ENCODE measurements around the gene ALS2CL. TPM values are rescaled to one million over a fixed set of nuclear protein-coding genes. Genes with fewer than 3 reads are reported as not detected.
A peak's percentile ranks its signal among the peaks of the same experiment; 100 is the strongest.

Gene ALS2CL
- total RNA-seq, 1 experiment from 2014 or later, result 16.4 TPM

DNA sequence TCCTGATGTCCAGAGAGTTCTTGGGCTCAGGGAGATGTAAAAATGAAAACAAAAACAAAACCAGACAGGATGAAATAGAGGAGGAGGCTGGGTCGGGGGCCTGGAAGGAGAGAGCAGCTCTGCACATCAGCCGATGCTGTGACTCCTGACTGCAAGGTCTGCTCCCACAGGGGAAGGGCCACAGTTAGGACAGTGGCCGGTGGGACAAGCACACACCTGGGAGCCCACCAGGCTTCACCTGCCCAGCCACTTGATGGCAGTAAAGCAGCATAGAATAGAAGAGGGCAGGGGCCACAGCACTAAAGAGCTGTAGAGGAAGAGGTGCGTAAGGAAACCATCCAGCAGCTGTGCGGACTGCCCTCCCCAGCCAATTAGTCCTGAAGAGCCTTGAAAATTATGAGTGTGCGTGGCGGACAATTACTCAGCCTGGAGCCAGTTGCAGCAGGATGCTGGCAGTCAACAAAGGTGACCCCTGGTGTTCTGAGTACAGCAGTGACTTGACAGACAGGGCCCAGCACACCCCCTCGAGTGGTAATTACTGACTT lies 29.8 kb downstream of the ALS2CL start:
- no peak overlapping the region for H3K9ac ChIP-seq (ENCODE audit: low read length)
- H3K9me3 ChIP-seq (ENCODE audit: control insufficient read depth in 1 of 2, insufficient read depth in 1 of 2, low read depth in 1 of 2, low read length in 2 of 2), result no peaks in the 10 kb centered on the region
- no peak overlapping the region for H3K4me3 ChIP-seq (replicated peaks in 1 of 2; ENCODE audit: low read depth in 1 of 2, low read length in 2 of 2)
- no TSS peak for BruUV-seq (replicated peaks)
- no peak overlapping the region for H3K4me2 ChIP-seq (ENCODE audit: low read length)
- no peak overlapping the region for H2AFZ ChIP-seq (ENCODE audit: low read depth, low read length, poor library complexity, severe bottlenecking)
- intact Hi-C loops (cut with micrococcal nuclease), result loop anchor here (1.0 kb wide), 2 partner anchors 232 to 246 kb away; no protein-coding TSS in a partner anchor
- POLR2A ChIA-PET, result interaction anchor here (0.6 kb wide), 1 partner anchor 1063 kb away, joined by 3 read pairs; no protein-coding TSS in a partner anchor
- H4K20me1 ChIP-seq (ENCODE audit: insufficient read depth), result no peaks in the 10 kb centered on the region
- DNase-seq (ENCODE audit: low read depth, low spot score), result no peak
- H3K79me2 ChIP-seq (ENCODE audit: insufficient read depth, low read length), result no peaks in the 10 kb centered on the region
- CTCF ChIA-PET, result interaction anchor here (0.6 to 1.1 kb wide), 6 partner anchors 30 to 660 kb away, joined by 3 to 9 read pairs (median 4); partner anchors contain the start of gene ALS2CL
- H3K27me3 ChIP-seq (ENCODE audit: insufficient read depth, low read length), result no peaks in the 10 kb centered on the region
- no peak overlapping the region for H3K27ac ChIP-seq (ENCODE audit: low read depth, low read length)
- RAD21 ChIA-PET (ENCODE audit: low non-redundant PET in 1 of 2, low total read pairs in 2 of 2, uncharacterized antibody in 2 of 2, unreplicated experiment in 2 of 2), result interaction anchor here in 1 of 2 experiments (0.7 kb wide), 1 partner anchor 39 kb away, joined by 3 read pairs; no protein-coding TSS in a partner anchor
- peaks cover 5 to 9% of the 10 kb centered on the region in 2 experiments; a peak in 3 of 4 replicates for H3K4me1 ChIP-seq (ENCODE audit: control insufficient read depth in 1 of 2, insufficient read depth in 2 of 2, low read length in 2 of 2)
- no peaks in the 10 kb centered on the region for H3K36me3 ChIP-seq (ENCODE audit: control insufficient read depth in 1 of 2, insufficient read depth in 2 of 2, low read length in 2 of 2)
- peak; percentile 77 for ATAC-seq
- TF ChIP-seq CTCF (IDR thresholded peaks at IDR 0.05 in 2 of 3, conservative IDR thresholded peaks at IDR 0.05 in 1 of 3; ENCODE audit: borderline replicate concordance in 1 of 3, insufficient read depth in 1 of 3, low read depth in 2 of 3, low read length in 2 of 3), result peak; percentile 46 to 81 (median 55)
- peak; percentile 76 for TF ChIP-seq RAD21 (IDR thresholded peaks at IDR 0.05; ENCODE audit: low read depth)
- no peak for TF ChIP-seq ZFX (IDR thresholded peaks at IDR 0.05)
- H3K9me2 ChIP-seq (ENCODE audit: insufficient read depth), result no peaks in the 10 kb centered on the region

DNA sequence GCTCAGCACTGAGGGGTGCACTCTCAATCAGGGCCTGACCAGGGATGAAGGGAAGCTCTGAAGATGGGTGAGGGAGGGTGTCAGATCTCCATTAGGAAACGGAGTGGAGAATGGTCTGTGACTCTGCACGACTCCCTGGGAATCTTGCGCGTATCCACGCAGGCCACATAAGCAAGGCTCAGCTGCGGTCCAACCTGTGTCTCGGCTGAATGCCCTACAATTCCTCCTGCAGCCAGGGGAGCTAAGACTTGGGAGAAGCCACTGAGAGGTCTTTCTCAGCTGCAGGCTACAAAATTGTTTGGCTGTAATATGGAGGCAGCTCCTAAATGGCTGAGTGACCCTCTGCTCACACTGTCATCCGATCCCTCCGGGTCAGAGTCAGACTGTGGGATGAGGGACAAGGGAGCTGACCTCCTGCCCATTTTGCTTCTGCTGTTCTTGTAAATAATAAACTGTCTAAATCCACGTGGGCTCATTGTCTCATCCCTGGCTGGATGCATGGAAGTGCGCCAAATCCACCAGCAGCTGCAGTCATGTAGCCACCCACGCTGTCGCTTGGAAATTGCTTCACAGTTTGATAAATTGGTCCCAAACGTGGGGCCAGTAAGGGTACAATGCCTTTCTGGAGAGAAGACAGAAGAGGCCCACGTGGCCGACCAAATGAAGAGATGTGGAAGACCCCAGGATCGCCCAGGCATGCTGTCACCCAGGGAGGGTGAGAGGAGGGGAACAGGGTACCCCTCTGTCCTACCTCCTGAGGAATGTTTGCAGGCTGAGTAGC lies 30.5 kb downstream of the ALS2CL start:
- ATAC-seq (no peak), DNase-seq (ENCODE audit: low read depth, low spot score) (no peak)
- no peaks in the 10 kb centered on the region for H3K79me2 ChIP-seq (ENCODE audit: insufficient read depth, low read length)
- CTCF ChIA-PET, result interaction anchor here (1.0 kb wide), 1 partner anchor 34 kb away, joined by 3 read pairs; no protein-coding TSS in a partner anchor
- TF ChIP-seq EGR1 (IDR thresholded peaks at IDR 0.05; ENCODE audit: low read depth) (no peak), POLR2A (IDR thresholded peaks at IDR 0.05; ENCODE audit: borderline replicate concordance, extremely low read depth, insufficient read depth, insufficient read length) (no peak), MAX (IDR thresholded peaks at IDR 0.05) (no peak), CTCF (IDR thresholded peaks at IDR 0.05 in 2 of 3, conservative IDR thresholded peaks at IDR 0.05 in 1 of 3; ENCODE audit: borderline replicate concordance in 1 of 3, insufficient read depth in 1 of 3, low read depth in 2 of 3, low read length in 2 of 3) (no peak), POLR2AphosphoS5 (IDR thresholded peaks at IDR 0.05; ENCODE audit: low read depth, low read length) (no peak), CBX3 (IDR thresholded peaks at IDR 0.05; ENCODE audit: low read depth) (no peak), EZH2 (IDR thresholded peaks at IDR 0.05) (no peak), YY1 (IDR thresholded peaks at IDR 0.05; ENCODE audit: extremely low read depth, insufficient replicate concordance, low read depth, low read length) (no peak)
- no TSS peak for BruUV-seq (replicated peaks)
- H3K27me3 ChIP-seq (ENCODE audit: insufficient read depth, low read length), result no peaks in the 10 kb centered on the region
- H2AFZ ChIP-seq (ENCODE audit: low read depth, low read length, poor library complexity, severe bottlenecking), result no peak overlapping the region
- no peaks in the 10 kb centered on the region for H3K9me2 ChIP-seq (ENCODE audit: insufficient read depth)
- H3K4me3 ChIP-seq (replicated peaks in 1 of 2; ENCODE audit: low read depth in 1 of 2, low read length in 2 of 2), result no peak overlapping the region
- RAD21 ChIA-PET (ENCODE audit: low non-redundant PET in 1 of 2, low total read pairs in 2 of 2, uncharacterized antibody in 2 of 2, unreplicated experiment in 2 of 2), result no interaction called here
- H3K9ac ChIP-seq (ENCODE audit: low read length), result no peak overlapping the region
- H3K4me1 ChIP-seq (ENCODE audit: control insufficient read depth in 1 of 2, insufficient read depth in 2 of 2, low read length in 2 of 2), result peaks cover 5 to 9% of the 10 kb centered on the region in 2 experiments; a peak in 3 of 4 replicates
- intact Hi-C loops (cut with micrococcal nuclease), result loop anchor here (1.0 kb wide), 2 partner anchors 232 to 246 kb away; no protein-coding TSS in a partner anchor
- no peak overlapping the region for H3K27ac ChIP-seq (ENCODE audit: low read depth, low read length)
- POLR2A ChIA-PET, result no interaction called here
- no peaks in the 10 kb centered on the region for H4K20me1 ChIP-seq (ENCODE audit: insufficient read depth)
- no peaks in the 10 kb centered on the region for H3K36me3 ChIP-seq (ENCODE audit: control insufficient read depth in 1 of 2, insufficient read depth in 2 of 2, low read length in 2 of 2)
- H3K4me2 ChIP-seq (ENCODE audit: low read length), result no peak overlapping the region
- no peaks in the 10 kb centered on the region for H3K9me3 ChIP-seq (ENCODE audit: control insufficient read depth in 1 of 2, insufficient read depth in 1 of 2, low read depth in 1 of 2, low read length in 2 of 2)

All from HCT116 (cell line).